NCI-H2196 treated with DMSO at 0.1 percent for 48 hours (cell line): ENCODE results near the gene OSTF1.
A peak's percentile ranks its signal among the peaks of the same experiment; 100 is the strongest.

ENCODE experiments used
- DNase-seq: peaks from one replicate; lab custom pipeline; 2025; ENCODE audit not compliant: unreplicated experiment; lab: John Stamatoyannopoulos, UW

OSTF1 gene

DNA sequence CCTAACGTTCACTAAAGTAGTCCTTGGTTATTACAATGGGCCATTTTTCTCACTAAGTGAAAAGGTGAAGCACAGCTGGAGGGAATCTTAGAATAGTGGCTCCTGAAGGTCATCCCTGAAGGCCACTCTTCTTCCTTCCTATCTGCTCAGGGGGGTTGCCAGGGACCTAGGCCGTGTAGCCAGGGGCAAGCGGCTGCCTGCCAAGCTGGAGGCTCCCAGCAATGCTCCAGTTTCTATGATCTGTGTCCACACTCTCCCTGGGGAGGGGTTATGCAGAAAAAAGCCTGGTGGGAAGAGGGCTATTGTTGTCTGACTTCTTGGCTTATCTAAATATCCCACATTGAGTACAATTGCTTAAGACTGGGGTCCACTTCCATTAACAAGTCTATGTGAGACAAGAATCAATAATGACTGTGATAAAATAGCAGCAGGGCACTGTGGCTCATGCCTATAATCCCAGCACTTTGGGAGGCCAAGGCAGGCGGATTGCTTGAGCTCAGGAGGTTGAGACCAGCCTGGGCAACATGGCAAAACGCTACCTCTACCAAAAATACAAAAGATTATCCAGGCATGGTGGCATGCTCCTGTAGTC lies 4.1 kb upstream of the OSTF1 start:
- DNase-seq, result no peak

GRCh38 chr9:75085640-75086039 lies 2.7 kb upstream of the OSTF1 start:
- no peak for DNase-seq

DNA sequence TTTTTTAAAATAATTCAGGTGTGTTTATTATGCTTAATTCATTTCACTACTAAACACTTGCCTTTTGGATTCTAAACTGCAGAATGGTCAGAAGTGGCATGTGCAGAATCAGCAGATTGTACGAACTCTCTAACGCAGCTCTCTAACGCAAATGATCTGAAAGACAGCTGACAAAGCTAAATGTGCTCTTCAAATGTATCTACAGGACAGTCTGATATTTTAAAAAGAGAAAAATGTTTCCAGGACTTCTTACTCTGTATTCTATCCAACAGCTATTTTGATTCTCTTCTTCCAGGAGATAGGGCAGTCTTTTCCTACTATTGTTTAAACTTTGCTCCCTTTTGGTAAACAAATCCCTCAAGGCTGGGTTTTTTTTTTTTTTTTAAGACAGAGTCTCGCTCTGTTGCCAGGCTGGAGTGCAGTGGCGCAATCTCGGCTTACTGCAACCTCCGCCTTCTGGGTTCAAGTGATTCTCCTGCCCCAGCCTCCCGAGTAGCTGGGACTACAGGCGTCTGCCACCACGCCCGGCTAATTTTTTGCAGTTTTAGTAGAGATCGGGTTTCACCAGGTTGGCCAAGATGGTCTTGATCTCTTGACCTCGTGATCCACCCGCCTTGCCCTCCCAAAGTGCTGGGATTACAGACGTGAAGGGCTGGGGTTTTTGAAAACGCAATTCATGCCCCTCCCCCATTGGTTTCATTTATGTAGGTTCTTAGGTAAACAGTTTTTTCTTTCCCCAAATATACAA lies 1.6 kb upstream of the OSTF1 start:
- DNase-seq, result no peak

GRCh38 chr9:75087289-75087823 lies 958 bp upstream of the OSTF1 start:
- peak; percentile 37 for DNase-seq

GRCh38 chr9:75088646-75089372 lies 495 bp downstream of the OSTF1 start:
- DNase-seq, result no peak

DNA sequence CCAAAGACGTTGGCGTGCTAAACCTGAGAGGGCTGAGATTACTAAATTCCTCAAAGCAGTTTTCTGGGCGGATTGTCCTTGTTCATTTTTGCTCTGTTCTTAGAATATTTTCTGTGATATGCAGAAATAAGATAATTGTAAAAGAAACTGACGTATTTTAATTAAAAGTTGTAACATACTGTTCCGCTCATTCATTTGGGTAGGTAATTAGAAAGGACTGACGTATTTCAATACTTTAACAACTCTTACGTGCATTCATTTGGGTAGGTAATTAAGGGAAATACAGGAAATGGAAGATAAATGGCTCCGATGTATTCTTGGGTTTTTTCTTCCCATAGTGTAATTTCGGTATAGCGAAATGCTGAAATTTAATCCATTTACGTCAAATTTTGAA lies 1.1 kb downstream of the OSTF1 start:
- no peak for DNase-seq

GRCh38 chr9:75090579-75090978 lies 2.3 kb downstream of the OSTF1 start:
- DNase-seq, result no peak

- DNase-seq, result no peak
Observed at GRCh38 chr9:75092766-75093165, 4.5 kb downstream of the OSTF1 start.

DNA sequence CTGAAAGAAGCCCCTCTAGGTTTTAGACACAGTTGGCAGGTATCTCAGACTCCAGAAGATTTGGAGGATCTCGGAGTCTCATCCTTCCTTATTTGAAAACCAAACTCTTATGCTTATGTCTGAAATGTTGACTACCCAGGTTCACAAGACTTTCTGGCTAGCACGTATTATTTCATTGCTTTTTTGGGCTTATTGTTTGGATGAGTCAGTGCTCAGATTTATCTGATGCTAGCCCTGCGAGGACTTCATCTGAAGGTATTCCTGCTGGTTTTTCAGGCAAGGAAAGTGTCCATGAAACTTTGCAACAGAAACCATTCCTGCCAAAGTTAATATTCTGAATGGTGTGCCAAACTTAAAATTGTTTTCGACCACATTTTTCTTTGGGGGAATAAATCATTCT lies 8.5 kb downstream of the OSTF1 start:
- DNase-seq, result no peak

DNA sequence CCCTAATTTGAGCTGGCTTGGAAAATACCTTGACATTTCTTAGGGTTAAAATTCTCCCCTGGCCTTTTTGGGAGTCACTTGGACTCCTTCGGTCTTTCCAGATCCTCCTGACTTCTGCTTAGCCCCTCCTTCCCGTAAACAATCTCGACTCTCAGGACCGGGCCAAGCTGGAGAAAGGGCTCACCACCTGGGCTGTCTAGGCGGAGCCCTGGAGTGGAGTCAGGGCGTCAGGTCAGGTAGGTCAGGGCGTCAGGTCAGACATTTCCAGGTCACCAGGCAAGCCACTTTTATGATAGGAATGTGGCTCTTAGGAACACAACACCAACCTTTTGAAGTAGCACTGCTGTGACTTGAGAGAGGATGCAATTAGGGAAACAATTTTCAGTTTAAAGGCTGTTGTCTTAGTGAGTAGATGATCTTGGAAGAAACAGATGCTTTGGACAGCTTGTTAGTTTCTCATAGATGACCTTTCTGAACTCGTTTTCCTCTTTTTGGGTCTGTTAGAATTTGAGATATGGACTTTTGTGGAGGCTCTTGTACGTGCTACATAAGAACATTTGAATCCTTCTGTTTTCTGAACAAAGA lies 12.8 kb downstream of the OSTF1 start:
- DNase-seq, result no peak

- no peak for DNase-seq
Observed at GRCh38 chr9:75102177-75102790, 14.0 kb downstream of the OSTF1 start.

DNA sequence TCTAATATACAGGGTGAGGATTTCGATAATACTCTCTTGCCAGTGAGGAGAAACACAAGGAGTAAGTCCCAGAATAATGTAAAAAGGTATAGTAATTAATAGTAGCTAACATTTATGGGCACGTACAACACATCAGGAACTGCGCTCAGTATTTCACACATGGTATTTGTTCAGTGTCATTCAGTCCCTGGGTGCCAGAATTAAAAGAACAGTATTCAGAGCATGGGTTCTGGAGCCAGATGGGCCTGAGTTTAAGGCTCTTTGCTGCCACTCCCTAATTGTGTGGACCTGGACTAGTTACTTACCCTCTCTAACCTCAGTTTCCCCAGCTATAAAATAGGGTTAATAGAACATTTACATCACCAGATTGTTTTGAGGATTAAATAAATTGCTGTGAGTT lies 16.3 kb downstream of the OSTF1 start:
- DNase-seq, result no peak

DNA sequence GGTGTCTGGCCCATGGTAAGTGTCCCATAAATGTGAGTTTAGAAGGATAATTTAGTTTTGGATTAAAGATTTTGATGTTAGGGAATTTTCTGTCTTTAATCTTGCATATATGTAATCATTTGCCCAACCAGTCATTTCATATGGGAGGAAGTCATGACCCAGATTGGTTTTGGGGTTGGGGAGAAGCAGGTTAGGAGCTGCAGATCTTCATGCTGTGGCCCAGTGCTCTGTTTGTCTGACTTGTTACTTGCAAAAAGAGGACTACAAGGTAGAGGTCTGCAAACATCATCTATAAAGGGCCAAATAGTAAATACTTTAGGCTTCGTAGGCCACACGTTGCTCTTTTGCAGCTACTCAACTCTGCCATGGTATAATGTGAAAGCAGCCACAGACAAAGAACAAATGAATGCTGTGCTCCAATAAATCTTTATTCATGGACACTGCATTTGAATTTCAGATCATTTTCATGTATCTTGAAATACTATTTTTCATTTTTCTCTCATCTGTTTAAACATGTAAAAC lies 16.8 kb downstream of the OSTF1 start:
- DNase-seq, result no peak

DNA sequence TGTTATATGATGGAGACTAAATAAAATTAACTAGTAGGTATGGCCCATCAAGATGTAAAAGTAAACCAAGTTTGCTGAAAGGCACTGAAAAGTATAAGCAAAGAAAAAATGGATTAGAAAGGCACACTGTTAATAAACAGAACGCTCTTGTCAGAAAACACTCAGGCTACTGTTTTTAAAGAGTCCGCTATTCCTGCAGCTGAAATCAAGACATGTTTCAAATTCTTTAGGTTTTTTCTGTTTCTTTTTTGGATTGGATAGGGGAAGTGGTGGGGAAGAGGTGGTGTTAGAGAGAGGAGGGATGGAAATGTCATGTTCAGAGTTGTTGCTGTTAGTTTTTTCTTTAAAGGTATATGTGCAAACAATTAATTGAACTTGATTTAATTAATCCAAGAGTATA lies 17.5 kb downstream of the OSTF1 start:
- no peak for DNase-seq

GRCh38 chr9:75106857-75107256 lies 18.5 kb downstream of the OSTF1 start:
- no peak for DNase-seq

- no peak for DNase-seq
Observed at GRCh38 chr9:75108571-75108970, 20.3 kb downstream of the OSTF1 start.

- DNase-seq, result no peak
Observed at GRCh38 chr9:75109210-75109839, 21.0 kb downstream of the OSTF1 start.

- no peak for DNase-seq
Observed at GRCh38 chr9:75111019-75111622, 22.8 kb downstream of the OSTF1 start.

DNA sequence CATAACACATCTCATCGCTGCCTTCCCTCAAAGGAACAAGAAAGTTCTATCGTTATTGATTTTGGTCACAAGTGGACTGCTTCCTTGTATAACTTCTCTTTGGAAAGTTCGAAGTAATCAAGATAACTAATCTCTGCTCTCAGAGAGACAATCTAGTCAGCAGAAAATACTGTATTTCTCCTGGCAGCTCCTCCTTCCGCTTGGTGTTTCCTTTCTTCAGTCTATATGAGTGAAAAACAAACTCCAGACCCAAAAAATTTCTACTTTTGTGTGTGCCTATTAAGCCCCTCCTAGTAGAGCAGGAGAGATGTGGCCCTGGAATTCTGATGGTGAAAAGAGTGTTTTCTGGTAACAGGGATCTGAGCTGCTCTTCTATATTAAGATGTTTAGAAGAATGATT lies 24.5 kb downstream of the OSTF1 start:
- DNase-seq, result no peak

- no peak for DNase-seq
Observed at GRCh38 chr9:75116306-75116705, 28.0 kb downstream of the OSTF1 start.
